Tibial nerve (tissue), 4 donors: ENCODE results near the gene EPHB3. TPM values are rescaled to one million over a fixed set of nuclear protein-coding genes. Genes with fewer than 3 reads are reported as not detected.

ENCODE experiments used
- DNase-seq, 2 donors: peaks; one replicate each; pipeline ENCODE4 v3.0.0-alpha.2; 2019; ENCODE audit warnings: low spot score in 2 of 2
- H3K27ac ChIP-seq, 4 donors: fragments of 200-600 bp; sonication (generic) in 3 of 4; one replicate each; pipeline ENCODE4 v1.5.1; 2017 to 2019; ENCODE audit warnings: mild to moderate bottlenecking in 1 of 4
- H3K27me3 ChIP-seq, 2 donors: fragments of 200-600 bp; sonication (generic) in 1 of 2; one replicate each; pipeline versions ENCODE4 v1.5.1 to v1.6.0; 2017 to 2019
- H3K36me3 ChIP-seq, 3 donors: fragments of 200-600 bp; sonication (generic); one replicate each; pipeline ENCODE4 v1.5.1; 2018 to 2019
- H3K4me1 ChIP-seq, 4 donors: fragments of 200-600 bp; sonication (generic) in 3 of 4; one replicate each; pipeline ENCODE4 v1.5.1; 2017 to 2019
- H3K4me3 ChIP-seq, 4 donors: fragments of 200-600 bp; sonication (generic) in 3 of 4; one replicate each; pipeline ENCODE4 v1.5.1; 2017 to 2019; ENCODE audit warnings: mild to moderate bottlenecking in 1 of 4, moderate library complexity in 1 of 4
- H3K9me3 ChIP-seq, 4 donors: fragments of 200-600 bp; sonication (generic) in 3 of 4; one replicate each; pipeline ENCODE4 v1.5.1; 2017 to 2019
- EP300 ChIP-seq, 2 donors: sonication (generic); formaldehyde crosslinking; IDR thresholded peaks; one replicate each; pipeline ENCODE4 v1.6.1; 2017; ENCODE audit warnings: antibody characterized with exemption in 2 of 2, mild to moderate bottlenecking in 1 of 2
- POLR2A ChIP-seq, 2 donors: fragments of 450-650 bp; IDR thresholded peaks; one replicate each; pipeline ENCODE4 v1.6.1; 2017; ENCODE audit warnings: antibody characterized with exemption in 2 of 2, mild to moderate bottlenecking in 2 of 2, moderate library complexity in 2 of 2
- whole genome bisulfite sequencing, 2 donors: methylation state at CpG; one replicate each; pipeline ENCODE4 v1.1.5; 2018; 5-methylcytosine and 5-hydroxymethylcytosine counted together
- total RNA-seq, 4 donors: library from RNA; depleted of rRNA; stranded (reverse); fragments of >200 nt; gene quantifications; one replicate each; pipeline ENCODE4 v1.1.0, GENCODE V29; 2016
- TF ChIP-seq, protein P1 (sequence below), 5 experiments: fragments of 200-600 bp in 3 of 5; fragments of 450-650 bp in 2 of 5; sonication (generic) in 3 of 5; IDR thresholded peaks; one replicate each; pipeline ENCODE4 v1.5.1; 2016 to 2019; ENCODE audit warnings: antibody characterized with exemption in 5 of 5, mild to moderate bottlenecking in 3 of 5, moderate library complexity in 2 of 5

EPHB3 gene
- total RNA-seq, 4 donors from 2014 or later, result 4.8 to 13.8 (median 5.9) TPM

DNA sequence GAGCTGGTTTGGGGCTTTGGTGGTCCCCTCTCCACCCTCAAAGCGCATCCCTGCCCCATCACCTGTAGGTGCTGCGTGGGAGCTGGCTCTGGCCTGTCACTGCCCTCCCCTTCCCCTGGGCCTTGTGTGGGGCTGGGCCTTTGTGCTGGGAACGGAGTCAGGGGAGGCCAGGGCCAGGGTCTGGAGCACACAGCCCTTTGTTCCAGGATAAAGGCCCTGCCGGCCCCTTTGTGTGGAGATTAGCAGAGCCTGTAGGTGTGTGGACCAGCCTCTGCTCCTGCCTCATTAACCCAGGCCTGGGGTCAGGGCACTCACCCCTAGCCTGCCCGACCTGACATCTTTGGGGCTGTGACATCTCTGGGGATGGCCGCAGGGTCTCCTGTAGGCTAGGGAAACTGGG lies 8.9 kb downstream of the EPHB3 start:
- H3K27ac ChIP-seq, result peak overlapping the region in 1 of 4 donors; percentile 88
- peaks cover 0 to 15% (median 0%) of the 10 kb centered on the region in 3 donors for H3K36me3 ChIP-seq
- DNase-seq, result no peak
- no peaks in the 10 kb centered on the region for H3K27me3 ChIP-seq
- TF ChIP-seq POLR2A (IDR thresholded peaks at IDR 0.05), result no peak
- TF ChIP-seq, protein P1, sequence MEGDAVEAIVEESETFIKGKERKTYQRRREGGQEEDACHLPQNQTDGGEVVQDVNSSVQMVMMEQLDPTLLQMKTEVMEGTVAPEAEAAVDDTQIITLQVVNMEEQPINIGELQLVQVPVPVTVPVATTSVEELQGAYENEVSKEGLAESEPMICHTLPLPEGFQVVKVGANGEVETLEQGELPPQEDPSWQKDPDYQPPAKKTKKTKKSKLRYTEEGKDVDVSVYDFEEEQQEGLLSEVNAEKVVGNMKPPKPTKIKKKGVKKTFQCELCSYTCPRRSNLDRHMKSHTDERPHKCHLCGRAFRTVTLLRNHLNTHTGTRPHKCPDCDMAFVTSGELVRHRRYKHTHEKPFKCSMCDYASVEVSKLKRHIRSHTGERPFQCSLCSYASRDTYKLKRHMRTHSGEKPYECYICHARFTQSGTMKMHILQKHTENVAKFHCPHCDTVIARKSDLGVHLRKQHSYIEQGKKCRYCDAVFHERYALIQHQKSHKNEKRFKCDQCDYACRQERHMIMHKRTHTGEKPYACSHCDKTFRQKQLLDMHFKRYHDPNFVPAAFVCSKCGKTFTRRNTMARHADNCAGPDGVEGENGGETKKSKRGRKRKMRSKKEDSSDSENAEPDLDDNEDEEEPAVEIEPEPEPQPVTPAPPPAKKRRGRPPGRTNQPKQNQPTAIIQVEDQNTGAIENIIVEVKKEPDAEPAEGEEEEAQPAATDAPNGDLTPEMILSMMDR (IDR thresholded peaks at IDR 0.05), result no peak
- no peak for TF ChIP-seq EP300 (IDR thresholded peaks at IDR 0.05)
- peaks cover 0 to 73% (median 35%) of the 10 kb centered on the region in 4 donors for H3K4me1 ChIP-seq
- WGBS, 2 donors, result 77 to 83% methylated on average over 4 to 6 of the region's 6 CpGs
- H3K9me3 ChIP-seq, result no peaks in the 10 kb centered on the region
- no peak overlapping the region for H3K4me3 ChIP-seq

DNA sequence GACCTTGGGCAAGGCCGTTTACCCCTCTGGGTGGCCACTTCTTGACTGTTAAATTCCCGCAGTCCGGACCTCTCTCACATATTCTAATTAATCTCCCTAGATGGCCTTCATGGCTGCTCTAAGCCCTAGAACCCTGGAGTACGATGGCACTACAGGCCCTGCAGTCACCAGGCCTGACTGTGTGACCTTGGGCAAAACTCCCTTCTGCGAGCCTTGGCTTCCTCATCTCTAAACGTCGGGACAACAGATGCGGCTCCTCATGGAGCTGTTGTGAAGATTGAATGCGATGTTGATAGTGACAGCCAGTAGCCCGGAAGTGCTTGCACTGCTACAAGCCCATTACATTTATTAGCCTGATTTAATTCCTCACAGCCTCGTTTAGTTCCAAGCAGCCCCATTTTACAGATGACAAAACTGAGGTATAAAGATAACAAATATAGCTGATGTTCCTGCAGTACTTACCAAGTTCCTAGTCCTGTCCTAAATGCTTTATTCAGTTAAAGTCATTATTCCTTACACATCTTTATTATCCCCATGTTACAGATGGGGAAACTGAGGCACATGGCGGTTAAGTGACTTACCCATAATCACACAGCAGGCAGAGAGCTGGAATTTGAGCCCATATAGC lies 10.3 kb downstream of the EPHB3 start:
- Histone ChIP-seq H3K27ac (no peak overlapping the region), H3K4me1 (peaks cover 0 to 64% (median 24%) of the 10 kb centered on the region in 4 donors)

DNA sequence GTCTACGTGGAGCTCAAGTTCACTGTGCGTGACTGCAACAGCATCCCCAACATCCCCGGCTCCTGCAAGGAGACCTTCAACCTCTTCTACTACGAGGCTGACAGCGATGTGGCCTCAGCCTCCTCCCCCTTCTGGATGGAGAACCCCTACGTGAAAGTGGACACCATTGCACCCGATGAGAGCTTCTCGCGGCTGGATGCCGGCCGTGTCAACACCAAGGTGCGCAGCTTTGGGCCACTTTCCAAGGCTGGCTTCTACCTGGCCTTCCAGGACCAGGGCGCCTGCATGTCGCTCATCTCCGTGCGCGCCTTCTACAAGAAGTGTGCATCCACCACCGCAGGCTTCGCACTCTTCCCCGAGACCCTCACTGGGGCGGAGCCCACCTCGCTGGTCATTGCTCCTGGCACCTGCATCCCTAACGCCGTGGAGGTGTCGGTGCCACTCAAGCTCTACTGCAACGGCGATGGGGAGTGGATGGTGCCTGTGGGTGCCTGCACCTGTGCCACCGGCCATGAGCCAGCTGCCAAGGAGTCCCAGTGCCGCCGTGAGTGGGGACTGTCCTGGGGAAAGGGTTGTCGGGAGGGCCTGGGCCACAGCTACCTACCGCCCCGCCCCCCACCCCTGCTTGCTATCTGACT lies 11.2 kb downstream of the EPHB3 start:
- no peak overlapping the region for H3K27ac ChIP-seq
- no peaks in the 10 kb centered on the region for H3K9me3 ChIP-seq
- no peak for DNase-seq
- TF ChIP-seq, protein P1 (IDR thresholded peaks at IDR 0.05), result no peak
- TF ChIP-seq POLR2A (IDR thresholded peaks at IDR 0.05) (no peak), EP300 (IDR thresholded peaks at IDR 0.05) (no peak)
- H3K27me3 ChIP-seq, result no peaks in the 10 kb centered on the region
- 84 to 85% methylated on average over 31 to 32 of the region's 33 CpGs for WGBS, 2 donors
- H3K4me3 ChIP-seq, result no peak overlapping the region
- peaks cover 0 to 37% (median 2%) of the 10 kb centered on the region in 3 donors for H3K36me3 ChIP-seq
- peaks cover 0 to 56% (median 17%) of the 10 kb centered on the region in 4 donors for H3K4me1 ChIP-seq

More for the DNA sequence above, 10.3 kb downstream of the EPHB3 start:
- DNase-seq, result no peak
- H3K9me3 ChIP-seq, result no peaks in the 10 kb centered on the region
- TF ChIP-seq POLR2A (IDR thresholded peaks at IDR 0.05), result no peak
- TF ChIP-seq, protein P1 (IDR thresholded peaks at IDR 0.05), result no peak
- TF ChIP-seq EP300 (IDR thresholded peaks at IDR 0.05), result no peak
- H3K4me3 ChIP-seq, result no peak overlapping the region
- 83 to 84% methylated on average over 12 of the region's 12 CpGs for WGBS, 2 donors
- peaks cover 0 to 29% (median 0%) of the 10 kb centered on the region in 3 donors for H3K36me3 ChIP-seq
- no peaks in the 10 kb centered on the region for H3K27me3 ChIP-seq

DNA sequence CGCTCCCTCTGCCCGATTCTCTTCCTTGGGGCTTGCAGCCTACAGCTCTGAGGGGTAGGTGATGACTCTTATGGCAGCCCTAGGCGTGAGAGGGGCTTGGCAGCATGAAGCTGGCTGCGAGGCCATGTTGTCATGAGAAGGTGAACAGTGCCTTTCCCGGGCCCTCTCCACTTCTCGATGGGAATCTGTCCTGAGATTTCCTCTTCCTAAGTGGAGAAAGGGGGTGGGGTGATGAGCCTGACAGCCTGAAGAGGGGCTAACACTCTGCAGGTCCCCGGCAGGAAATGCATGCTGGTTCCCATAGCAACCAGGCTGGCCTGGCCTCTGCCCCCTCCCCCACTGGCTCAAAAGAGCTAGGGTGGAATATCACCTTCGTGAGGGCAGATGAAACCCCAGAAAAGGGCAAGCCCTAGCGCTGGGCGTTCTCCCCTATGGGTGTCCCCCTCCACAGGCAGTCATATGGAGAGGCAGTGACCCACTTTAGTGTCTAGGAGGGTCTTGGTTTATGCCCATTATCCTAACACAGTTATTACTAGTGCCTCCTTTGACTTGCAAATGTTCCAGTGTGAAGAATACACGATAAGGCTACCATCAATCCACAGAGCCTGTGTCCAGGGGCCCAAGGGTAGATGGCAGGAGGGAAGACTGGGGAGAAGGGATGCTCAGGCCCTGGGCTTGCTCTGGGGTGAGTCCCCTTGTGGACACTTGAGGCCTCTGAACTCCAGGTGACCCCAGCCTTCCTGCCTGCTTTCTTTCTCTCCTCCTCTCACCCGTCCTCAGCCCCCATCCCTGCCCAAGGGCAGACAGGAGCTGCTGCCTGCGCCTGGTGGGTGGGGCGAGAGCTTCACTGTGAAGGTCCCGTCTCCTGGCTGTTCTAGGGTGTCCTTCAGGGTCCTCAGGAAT lies 13.2 kb downstream of the EPHB3 start:
- peak overlapping the region in 2 of 4 donors; percentile 36 to 54 for H3K27ac ChIP-seq
- H3K9me3 ChIP-seq, result no peaks in the 10 kb centered on the region
- TF ChIP-seq, protein P1 (IDR thresholded peaks at IDR 0.05), result no peak
- no peaks in the 10 kb centered on the region for H3K27me3 ChIP-seq
- H3K4me3 ChIP-seq, result no peak overlapping the region
- 59 to 62% methylated on average over 12 to 14 of the region's 15 CpGs for WGBS, 2 donors
- no peak for DNase-seq
- H3K4me1 ChIP-seq, result peaks cover 0 to 58% (median 4%) of the 10 kb centered on the region in 4 donors
- peaks cover 0 to 58% (median 8%) of the 10 kb centered on the region in 3 donors for H3K36me3 ChIP-seq
